Natural killer cell (primary cell): ENCODE data around the gene CHN1. TPM values are rescaled to one million over a fixed set of nuclear protein-coding genes. Genes with fewer than 3 reads are reported as not detected.

Source experiments
- ATAC-seq, 3 donors: fragments of 150-1000 bp in 2 of 3; fragments of 200-7000 bp in 1 of 3; cut with Tn5 transposase; 1 replicate in 1 of 3; 2 replicates in 2 of 3; pipeline ENCODE4 v1.10.0; 2021; ENCODE audit warnings: mild to moderate bottlenecking in 2 of 3, moderate library complexity in 2 of 3
- DNase-seq, 2 donors: peaks; one replicate each; pipeline versions ENCODE4 v3.0.0 to v3.0.0-alpha.2; 2013 to 2021; ENCODE audit warnings: mixed read lengths in 1 of 2
- H3K27ac ChIP-seq: one replicate; pipeline ENCODE4 v1.5.1; 2013; ENCODE audit warnings: mild to moderate bottlenecking, low read length
- H3K27me3 ChIP-seq: one replicate; pipeline ENCODE4 v1.6.1; 2013; ENCODE audit warnings: low read length; ENCODE audit not compliant: control insufficient read depth, insufficient read depth
- H3K36me3 ChIP-seq: one replicate; pipeline ENCODE4 v1.6.1; 2013; ENCODE audit warnings: low read length; ENCODE audit not compliant: control insufficient read depth, insufficient read depth
- H3K4me1 ChIP-seq: one replicate; pipeline ENCODE4 v1.6.1; 2013; ENCODE audit warnings: low read length; ENCODE audit not compliant: control insufficient read depth, insufficient read depth
- H3K4me3 ChIP-seq: one replicate; pipeline ENCODE4 v1.5.1; 2013; ENCODE audit warnings: low read length
- H3K9me3 ChIP-seq: one replicate; pipeline ENCODE4 v1.6.1; 2013; ENCODE audit warnings: low read length; ENCODE audit not compliant: control insufficient read depth, insufficient read depth
- H3K27ac Mint-ChIP-seq, 2 donors: one replicate each; pipeline ENCODE4 v1.8.0; 2022; ENCODE audit warnings: mild to moderate bottlenecking in 2 of 2, mixed read lengths in 2 of 2, moderate library complexity in 1 of 2
- H3K27me3 Mint-ChIP-seq, 2 donors: one replicate each; pipeline ENCODE4 v1.8.0; 2022; ENCODE audit warnings: low read depth in 2 of 2, mixed read lengths in 2 of 2
- H3K36me3 Mint-ChIP-seq: one replicate; pipeline ENCODE4 v1.8.0; 2022; ENCODE audit warnings: mixed read lengths
- H3K4me1 Mint-ChIP-seq, 2 donors: one replicate each; pipeline ENCODE4 v1.8.0; 2022; ENCODE audit warnings: mixed read lengths in 2 of 2
- H3K4me3 Mint-ChIP-seq: one replicate; pipeline ENCODE4 v1.8.0; 2022; ENCODE audit warnings: mild to moderate bottlenecking, moderate library complexity, mixed read lengths
- H3K9me3 Mint-ChIP-seq, 2 donors: one replicate each; pipeline ENCODE4 v1.8.0; 2022; ENCODE audit warnings: mixed read lengths in 2 of 2
- WGBS: methylation state at CpG from one replicate; pipeline ENCODE4 v1.1.7; 2013; ENCODE audit warnings: missing lambda C conversion rate; ENCODE audit not compliant: insufficient coverage; 5-methylcytosine and 5-hydroxymethylcytosine counted together
- intact Hi-C: fragments of 100-400 bp; cut with micrococcal nuclease; formaldehyde crosslinking; loops from one replicate; pipeline ENCODE4 v1.14.2; 2022
- total RNA-seq, 4 donors: library from RNA; stranded (reverse); fragments of 120-200 nt in 1 of 4; gene quantifications; one replicate each; pipeline versions ENCODE4 v1.2.3 to v1.2.4, GENCODE V29; 2013 to 2022
- TF ChIP-seq, protein P1 (sequence below): fragments of 200-600 bp; IDR thresholded peaks from one replicate; pipeline ENCODE4 v1.8.0; 2022; ENCODE audit warnings: antibody characterized with exemption

Gene CHN1
- total RNA-seq, 3 donors from 2014 or later (not counting 1 experiment from before 2014, with no cell fraction given), result 0.80 to 1.7 (median 0.88) TPM

DNA sequence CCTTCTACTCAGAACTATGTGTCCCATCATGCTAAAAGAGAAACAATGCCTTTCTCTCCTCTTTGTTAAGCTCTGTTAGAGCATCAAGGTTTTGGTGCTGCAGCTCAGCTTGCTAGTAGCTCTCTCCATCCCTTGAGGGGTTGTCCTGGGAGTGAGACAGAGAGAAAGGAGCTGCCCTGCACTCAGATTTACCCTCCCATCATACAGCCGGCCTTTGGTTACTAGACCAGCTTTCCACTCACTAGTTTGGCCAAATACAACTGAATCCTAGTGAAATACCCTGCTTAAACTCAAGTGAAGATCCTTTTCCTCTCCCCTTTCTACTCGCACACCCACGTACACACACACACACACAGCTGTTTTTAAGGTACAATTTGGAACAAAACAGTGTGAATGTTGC lies 2.3 kb upstream of the CHN1 start:
- Histone ChIP-seq H3K4me1 (peaks cover 3% of the 10 kb centered on the region), H3K27me3 (peaks cover 28% of the 10 kb centered on the region), H3K36me3 (no peaks in the 10 kb centered on the region), H3K9me3 (no peaks in the 10 kb centered on the region), H3K4me3 (no peak overlapping the region), H3K27ac (no peak overlapping the region)
- H3K27ac Mint-ChIP-seq, result no peak overlapping the region
- H3K9me3 Mint-ChIP-seq, result no peaks in the 10 kb centered on the region
- H3K27me3 Mint-ChIP-seq, result peaks cover 31 to 55% of the 10 kb centered on the region in 2 donors
- no peak for ATAC-seq
- intact Hi-C loops, result no loop called here
- H3K36me3 Mint-ChIP-seq, result no peaks in the 10 kb centered on the region
- TF ChIP-seq, protein P1, sequence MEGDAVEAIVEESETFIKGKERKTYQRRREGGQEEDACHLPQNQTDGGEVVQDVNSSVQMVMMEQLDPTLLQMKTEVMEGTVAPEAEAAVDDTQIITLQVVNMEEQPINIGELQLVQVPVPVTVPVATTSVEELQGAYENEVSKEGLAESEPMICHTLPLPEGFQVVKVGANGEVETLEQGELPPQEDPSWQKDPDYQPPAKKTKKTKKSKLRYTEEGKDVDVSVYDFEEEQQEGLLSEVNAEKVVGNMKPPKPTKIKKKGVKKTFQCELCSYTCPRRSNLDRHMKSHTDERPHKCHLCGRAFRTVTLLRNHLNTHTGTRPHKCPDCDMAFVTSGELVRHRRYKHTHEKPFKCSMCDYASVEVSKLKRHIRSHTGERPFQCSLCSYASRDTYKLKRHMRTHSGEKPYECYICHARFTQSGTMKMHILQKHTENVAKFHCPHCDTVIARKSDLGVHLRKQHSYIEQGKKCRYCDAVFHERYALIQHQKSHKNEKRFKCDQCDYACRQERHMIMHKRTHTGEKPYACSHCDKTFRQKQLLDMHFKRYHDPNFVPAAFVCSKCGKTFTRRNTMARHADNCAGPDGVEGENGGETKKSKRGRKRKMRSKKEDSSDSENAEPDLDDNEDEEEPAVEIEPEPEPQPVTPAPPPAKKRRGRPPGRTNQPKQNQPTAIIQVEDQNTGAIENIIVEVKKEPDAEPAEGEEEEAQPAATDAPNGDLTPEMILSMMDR, result no peak
- no peak overlapping the region for H3K4me3 Mint-ChIP-seq
- no peaks in the 10 kb centered on the region for H3K4me1 Mint-ChIP-seq
- DNase-seq, result no peak
- 84% methylated on average over 3 of the region's 3 CpGs for WGBS

DNA sequence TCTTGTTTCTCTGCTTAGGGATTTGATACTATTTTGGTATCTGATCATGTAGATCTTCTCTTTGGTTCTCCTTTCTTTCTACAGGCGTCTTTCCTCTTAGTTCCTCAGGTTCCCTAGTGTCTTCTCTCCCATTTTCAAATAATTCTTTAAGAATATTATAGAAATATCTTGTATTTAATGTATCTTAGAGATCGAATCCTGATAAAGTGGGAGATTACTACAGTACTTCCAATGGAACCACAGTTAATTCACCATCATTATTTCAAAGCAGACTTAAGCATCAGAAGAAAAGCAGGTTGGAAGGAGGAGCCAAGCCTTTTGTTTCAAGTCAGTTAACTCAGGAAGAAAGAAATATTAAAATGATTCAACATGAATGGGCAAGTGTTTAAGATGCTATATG lies 1.1 kb upstream of the CHN1 start:
- Histone ChIP-seq H3K9me3 (no peaks in the 10 kb centered on the region), H3K27ac (no peak overlapping the region), H3K36me3 (no peaks in the 10 kb centered on the region), H3K4me3 (no peak overlapping the region), H3K4me1 (peaks cover 3% of the 10 kb centered on the region), H3K27me3 (peaks cover 37% of the 10 kb centered on the region)
- TF ChIP-seq, protein P1, result no peak
- ATAC-seq, result no peak
- no peak for DNase-seq
- intact Hi-C loops, result no loop called here
- Mint-ChIP-seq H3K27me3 (peaks cover 31 to 64% of the 10 kb centered on the region in 2 donors), H3K36me3 (no peaks in the 10 kb centered on the region), H3K4me3 (peak overlapping the region; percentile 49), H3K9me3 (no peaks in the 10 kb centered on the region), H3K4me1 (no peaks in the 10 kb centered on the region), H3K27ac (no peak overlapping the region)
- no CpG with 5 or more reads among the region's 2 CpGs for WGBS

DNA sequence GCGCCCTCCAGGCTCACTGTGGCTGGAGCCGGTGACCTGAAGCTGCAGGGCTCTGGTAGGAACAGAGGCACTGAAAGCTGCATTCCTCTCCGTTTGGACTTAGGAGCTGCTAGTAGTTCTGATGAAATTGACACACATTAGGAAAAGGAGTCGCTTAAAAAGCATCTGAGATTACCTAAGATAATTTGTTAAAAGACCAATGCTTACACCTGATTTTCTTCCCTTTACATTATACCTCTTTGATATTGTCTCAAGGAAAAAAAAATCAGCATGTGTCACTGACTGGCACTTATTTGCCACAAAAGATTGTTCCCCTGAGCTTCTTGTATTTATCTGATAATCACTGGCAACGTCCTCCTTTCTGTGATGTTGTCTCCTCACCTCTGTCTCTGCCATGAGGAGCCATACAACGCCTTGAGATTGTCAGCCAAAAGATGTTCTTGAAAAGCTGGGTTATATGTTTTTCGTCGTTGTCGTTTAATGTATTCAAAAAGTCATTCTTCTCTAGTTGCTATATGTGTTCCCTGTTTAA lies 618 bp upstream of the CHN1 start:
- Histone ChIP-seq H3K36me3 (no peaks in the 10 kb centered on the region), H3K4me3 (no peak overlapping the region), H3K27me3 (peaks cover 39% of the 10 kb centered on the region), H3K4me1 (peaks cover 3% of the 10 kb centered on the region), H3K9me3 (no peaks in the 10 kb centered on the region), H3K27ac (no peak overlapping the region)
- WGBS, result 36% methylated on average over 9 of the region's 9 CpGs
- Mint-ChIP-seq H3K4me1 (no peaks in the 10 kb centered on the region), H3K9me3 (no peaks in the 10 kb centered on the region), H3K27ac (no peak overlapping the region), H3K36me3 (no peaks in the 10 kb centered on the region), H3K27me3 (peaks cover 33 to 68% of the 10 kb centered on the region in 2 donors), H3K4me3 (peak overlapping the region; percentile 49)
- ATAC-seq (no peak), DNase-seq (peak in 1 of 2 donors; percentile 10)
- intact Hi-C loops, result no loop called here
- TF ChIP-seq, protein P1, result no peak

DNA sequence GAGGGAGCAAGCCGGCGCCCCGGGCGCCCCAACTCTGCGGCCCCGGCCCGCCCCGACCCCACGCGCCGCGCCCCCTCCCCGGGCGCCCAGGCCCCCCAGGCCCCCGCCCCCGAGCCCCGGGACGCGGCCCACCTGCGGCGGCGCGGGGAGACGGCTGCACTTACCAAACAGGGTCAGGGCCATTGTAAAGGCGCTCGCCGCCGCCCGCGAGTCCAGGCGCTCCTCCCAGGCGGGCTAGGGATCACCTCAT lies 526 bp downstream of the CHN1 start:
- H3K27ac ChIP-seq, result no peak overlapping the region
- no peaks in the 10 kb centered on the region for H3K9me3 ChIP-seq
- Mint-ChIP-seq H3K9me3 (no peaks in the 10 kb centered on the region), H3K27ac (no peak overlapping the region), H3K4me3 (peak overlapping the region; percentile 72), H3K4me1 (no peaks in the 10 kb centered on the region), H3K36me3 (no peaks in the 10 kb centered on the region), H3K27me3 (peaks cover 32 to 67% of the 10 kb centered on the region in 2 donors)
- TF ChIP-seq, protein P1, result no peak
- peaks cover 3% of the 10 kb centered on the region for H3K4me1 ChIP-seq
- H3K27me3 ChIP-seq, result peaks cover 39% of the 10 kb centered on the region
- intact Hi-C loops, result no loop called here
- peak overlapping the region; percentile 16 for H3K4me3 ChIP-seq
- ATAC-seq (peak in 1 of 3 donors; percentile 32), DNase-seq (no peak)
- no peaks in the 10 kb centered on the region for H3K36me3 ChIP-seq
- WGBS, result under 1% methylated on average over 32 of the region's 32 CpGs
